AG09319 (cell line): ENCODE data around the gene MGAM2.

Source experiments
- DNase-seq: peaks from one replicate; pipeline ENCODE4 v3.0.0-alpha.2; 2010; ENCODE audit warnings: low read depth; ENCODE audit errors: extremely low read depth
- TF ChIP-seq, protein P1 (sequence below): IDR thresholded peaks from 2 replicates; pipeline ENCODE4 v1.5.1; 2011; ENCODE audit warnings: low read depth, mild to moderate bottlenecking, inconsistent platforms, low read length, moderate library complexity

MGAM2 gene

DNA sequence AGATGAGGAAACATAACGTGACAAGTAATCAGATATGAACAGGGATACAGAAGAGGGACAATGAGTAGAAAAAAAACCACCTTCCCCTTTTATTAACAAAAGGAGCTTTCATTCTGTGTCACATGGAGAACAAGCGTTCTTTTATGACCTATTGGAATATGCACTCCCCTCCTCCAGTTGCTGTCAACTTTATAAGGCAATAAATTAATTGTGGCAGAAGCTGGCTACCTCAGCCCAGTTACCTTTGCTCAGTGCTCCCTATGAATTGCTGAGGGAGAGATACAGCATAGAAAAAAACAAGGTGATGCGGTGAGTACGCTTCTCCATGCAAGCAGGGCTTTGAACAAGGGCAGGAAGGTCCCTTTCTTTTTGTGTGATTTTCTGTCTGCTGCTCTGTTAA, at the start of gene MGAM2:
MGAM2 (plus strand) TSS at position 220 of the 400 bp plus-strand sequence. CDS start 5,156 bp downstream, outside the sequence.
- no peak for DNase-seq
- TF ChIP-seq, protein P1, sequence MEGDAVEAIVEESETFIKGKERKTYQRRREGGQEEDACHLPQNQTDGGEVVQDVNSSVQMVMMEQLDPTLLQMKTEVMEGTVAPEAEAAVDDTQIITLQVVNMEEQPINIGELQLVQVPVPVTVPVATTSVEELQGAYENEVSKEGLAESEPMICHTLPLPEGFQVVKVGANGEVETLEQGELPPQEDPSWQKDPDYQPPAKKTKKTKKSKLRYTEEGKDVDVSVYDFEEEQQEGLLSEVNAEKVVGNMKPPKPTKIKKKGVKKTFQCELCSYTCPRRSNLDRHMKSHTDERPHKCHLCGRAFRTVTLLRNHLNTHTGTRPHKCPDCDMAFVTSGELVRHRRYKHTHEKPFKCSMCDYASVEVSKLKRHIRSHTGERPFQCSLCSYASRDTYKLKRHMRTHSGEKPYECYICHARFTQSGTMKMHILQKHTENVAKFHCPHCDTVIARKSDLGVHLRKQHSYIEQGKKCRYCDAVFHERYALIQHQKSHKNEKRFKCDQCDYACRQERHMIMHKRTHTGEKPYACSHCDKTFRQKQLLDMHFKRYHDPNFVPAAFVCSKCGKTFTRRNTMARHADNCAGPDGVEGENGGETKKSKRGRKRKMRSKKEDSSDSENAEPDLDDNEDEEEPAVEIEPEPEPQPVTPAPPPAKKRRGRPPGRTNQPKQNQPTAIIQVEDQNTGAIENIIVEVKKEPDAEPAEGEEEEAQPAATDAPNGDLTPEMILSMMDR: no peak

DNA sequence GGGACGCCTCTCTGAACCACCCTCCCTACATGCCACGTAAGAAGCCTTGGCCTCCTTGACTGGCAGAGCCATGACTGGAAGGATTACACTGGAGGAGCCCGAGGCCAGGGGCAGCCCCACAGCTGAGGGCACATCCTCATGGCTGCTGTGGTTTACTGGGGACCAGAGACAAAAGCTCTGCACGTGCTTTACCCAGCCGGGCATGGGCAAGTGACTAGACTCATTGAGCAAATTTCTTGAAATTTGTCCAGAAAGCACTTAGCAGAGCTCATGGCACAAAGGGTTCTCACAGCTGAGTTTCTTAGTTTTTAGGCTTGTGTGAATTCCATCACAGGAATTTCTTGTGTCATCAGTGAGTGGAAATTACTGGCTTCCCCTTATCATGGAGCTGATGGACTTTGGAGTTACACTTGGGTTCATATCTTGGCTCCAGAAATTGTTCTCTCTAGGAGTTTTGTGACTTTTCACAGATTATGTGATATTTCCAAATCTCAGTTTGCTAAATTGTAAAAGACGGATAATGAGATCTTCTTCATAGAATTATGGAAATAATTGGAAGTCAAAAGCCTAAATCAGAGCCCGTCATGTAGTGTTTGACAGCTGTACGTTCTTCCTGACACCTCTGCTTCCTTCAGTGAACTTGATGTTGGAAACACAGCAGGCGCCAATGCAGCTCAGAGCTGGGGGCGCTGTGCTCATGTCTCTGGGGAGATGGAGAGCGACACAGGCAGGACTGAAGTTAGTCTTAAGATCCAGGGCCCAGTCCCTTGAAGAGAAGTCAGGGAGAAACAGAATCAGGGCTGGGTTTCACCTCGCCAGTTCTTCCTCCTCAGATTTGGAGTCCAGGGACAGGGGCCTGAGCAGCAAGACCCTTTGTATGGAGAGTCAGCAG, 47.7 kb upstream of the MGAM2 start:
- TF ChIP-seq, protein P1: no peak
- no peak for DNase-seq

DNA sequence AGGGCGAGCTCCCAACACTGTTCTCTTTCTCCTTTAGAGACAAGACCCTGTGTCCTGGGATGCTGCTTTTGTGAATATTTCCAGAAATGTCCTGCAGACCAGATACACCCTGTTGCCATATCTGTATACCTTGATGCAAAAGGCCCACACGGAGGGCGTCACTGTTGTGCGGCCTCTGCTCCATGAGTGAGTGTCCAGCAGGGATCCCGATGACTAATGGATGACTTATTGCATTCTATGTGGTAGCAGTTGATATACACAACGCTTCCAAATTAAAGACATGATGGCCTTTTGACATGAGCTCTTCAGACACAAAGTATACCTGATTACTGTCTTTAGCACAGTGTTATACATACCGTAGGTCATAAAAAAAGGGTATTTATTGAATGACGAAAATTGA, 45.0 kb upstream of the MGAM2 start:
- no peak for DNase-seq
- TF ChIP-seq, protein P1: no peak

DNA sequence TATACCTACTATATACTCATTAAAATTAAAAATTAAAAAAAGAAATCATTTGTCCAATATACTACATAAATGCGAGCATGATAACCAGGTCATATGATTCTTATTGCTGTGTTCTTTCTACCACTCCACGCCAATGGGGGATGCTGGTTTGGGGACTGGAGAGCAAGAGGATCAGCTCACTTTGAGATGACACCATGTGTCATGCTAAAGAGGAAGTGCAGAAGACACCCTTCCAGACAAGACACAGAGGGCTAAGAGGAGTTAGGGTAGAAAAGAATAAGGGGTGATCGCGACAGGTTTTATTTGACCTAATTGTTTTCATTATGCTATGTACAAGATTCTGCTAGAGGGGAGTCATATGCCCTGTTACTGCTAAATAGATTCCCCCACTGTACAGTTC, 33.8 kb upstream of the MGAM2 start:
- DNase-seq: no peak
- TF ChIP-seq, protein P1: no peak

DNA sequence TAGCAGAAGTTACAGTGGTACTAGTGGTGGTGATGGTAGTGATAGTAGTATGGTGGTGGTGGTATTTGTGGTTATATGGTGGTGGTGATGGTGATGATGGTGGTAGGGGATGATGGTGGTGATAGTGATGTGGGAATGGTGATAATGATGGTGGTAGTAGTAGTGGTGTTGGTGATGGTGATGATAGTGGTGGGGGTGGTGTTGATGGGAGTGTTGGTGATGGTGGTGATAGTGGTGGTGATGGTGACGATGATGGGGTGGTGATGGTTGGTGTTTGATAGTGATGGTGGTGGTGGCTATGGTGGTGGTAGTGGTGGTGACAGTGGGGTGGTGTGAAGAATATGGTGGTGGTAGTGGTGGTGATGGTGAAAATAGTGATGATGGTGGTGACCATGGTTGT, 27.9 kb upstream of the MGAM2 start:
- DNase-seq: no peak
- TF ChIP-seq, protein P1: no peak

DNA sequence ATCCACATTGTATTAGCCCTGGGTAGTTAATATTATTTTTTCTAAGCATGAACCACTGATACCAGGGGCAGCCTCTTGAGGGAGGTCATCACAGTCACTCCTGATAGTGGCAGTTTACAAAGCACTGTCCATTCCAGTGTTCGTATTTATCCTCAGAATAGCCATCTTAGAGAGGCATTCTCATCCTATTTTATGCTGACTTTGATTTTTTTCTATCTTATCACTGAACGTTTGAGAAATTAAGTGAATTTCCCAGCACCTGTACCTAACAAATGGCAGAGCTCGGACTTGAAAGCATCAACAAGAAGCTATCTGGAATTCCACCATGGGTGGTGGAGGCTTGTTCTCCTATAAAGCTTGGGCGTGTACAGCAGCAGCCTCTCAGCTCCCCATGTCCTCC, 26.1 kb upstream of the MGAM2 start:
- no peak for DNase-seq
- TF ChIP-seq, protein P1: no peak

DNA sequence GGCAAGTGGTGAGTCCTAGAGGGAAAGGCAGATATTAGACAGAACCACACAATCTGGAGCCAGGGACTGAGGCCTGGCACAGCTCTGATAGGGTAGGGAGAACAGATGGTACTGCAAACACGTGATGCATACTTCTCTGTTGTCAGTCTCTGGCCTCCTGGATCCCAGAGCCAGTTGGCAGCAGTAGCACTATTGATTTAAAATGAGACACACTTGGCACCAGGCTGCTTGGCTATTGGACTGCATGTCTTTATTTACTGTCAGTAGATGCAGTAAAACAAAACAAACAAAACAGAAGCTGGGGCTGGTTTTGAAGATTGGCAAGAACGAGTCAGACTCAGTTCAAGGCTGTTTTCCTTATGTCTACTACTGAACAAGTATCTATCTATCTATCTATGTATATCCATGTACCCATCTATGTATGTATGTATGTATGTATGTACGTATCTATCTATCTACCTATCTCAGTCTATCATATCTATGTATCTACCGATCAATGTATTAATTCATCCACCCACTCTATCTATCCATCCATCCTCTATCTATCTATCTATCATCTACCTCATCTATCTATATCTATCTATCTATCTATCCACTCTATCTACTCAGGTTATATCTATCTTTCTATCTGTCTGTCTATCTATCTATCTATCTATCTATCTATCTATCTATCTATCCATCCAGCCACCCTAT, 23.4 kb upstream of the MGAM2 start:
- no peak for DNase-seq
- TF ChIP-seq, protein P1: no peak
